Mesenchymal stem cell (in vitro differentiated cells and primary cell): Measurements from ENCODE around the gene PRR5.

ENCODE experiments used
- DNase-seq: peaks from one replicate; pipeline ENCODE4 v3.0.0-alpha.2; 2013
- H2AFZ ChIP-seq: one replicate; pipeline ENCODE4 v1.6.1; 2013; ENCODE audit warnings: low read depth, mild to moderate bottlenecking, control low read depth, inconsistent platforms, low read length, moderate library complexity
- H2AK5ac ChIP-seq: 2 replicates; pipeline ENCODE4 v1.6.1; 2013; ENCODE audit warnings: low read length, moderate library complexity, mild to moderate bottlenecking, inconsistent platforms; ENCODE audit not compliant: severe bottlenecking
- H2BK120ac ChIP-seq: one replicate; pipeline ENCODE4 v1.6.1; 2013; ENCODE audit warnings: low read depth, mild to moderate bottlenecking, inconsistent platforms, low read length, moderate library complexity
- H2BK12ac ChIP-seq, 2 experiments: one replicate each; pipeline ENCODE4 v1.6.1; 2013; ENCODE audit warnings: inconsistent platforms in 2 of 2, low read length in 2 of 2, mild to moderate bottlenecking in 2 of 2, moderate library complexity in 2 of 2, control low read depth in 1 of 2
- H2BK15ac ChIP-seq: one replicate; pipeline ENCODE4 v1.6.1; 2013; ENCODE audit warnings: mild to moderate bottlenecking, low read depth, inconsistent platforms; ENCODE audit not compliant: poor library complexity, severe bottlenecking
- H2BK5ac ChIP-seq: 2 replicates; pipeline ENCODE4 v1.6.1; 2013; ENCODE audit warnings: low read depth, mild to moderate bottlenecking, low read length, control low read depth, inconsistent platforms; ENCODE audit not compliant: poor library complexity, severe bottlenecking
- H3K14ac ChIP-seq, 2 experiments: one replicate each; pipeline ENCODE4 v1.6.1; 2013; ENCODE audit warnings: inconsistent platforms in 2 of 2, low read length in 2 of 2, control low read depth in 1 of 2, mild to moderate bottlenecking in 1 of 2, moderate library complexity in 1 of 2
- H3K18ac ChIP-seq, 2 experiments: one replicate each; pipeline ENCODE4 v1.6.1; 2013; ENCODE audit warnings: inconsistent platforms in 2 of 2, low read length in 2 of 2, control low read depth in 1 of 2, low read depth in 1 of 2, mild to moderate bottlenecking in 1 of 2
- H3K23ac ChIP-seq, 2 experiments: one replicate each; pipeline ENCODE4 v1.6.1; 2013; ENCODE audit warnings: inconsistent platforms in 2 of 2, low read length in 2 of 2, mild to moderate bottlenecking in 2 of 2, moderate library complexity in 2 of 2, control low read depth in 1 of 2
- H3K27ac ChIP-seq: 2 replicates; pipeline ENCODE4 v1.5.1; 2013; ENCODE audit warnings: mild to moderate bottlenecking, moderate library complexity, low read length, control low read depth, inconsistent platforms; ENCODE audit not compliant: poor library complexity, severe bottlenecking
- H3K27me3 ChIP-seq, 2 experiments: 2 replicates each; pipeline versions ENCODE4 v1.6.1 to v1.7.0; 2013; ENCODE audit warnings: low read length in 2 of 2, mild to moderate bottlenecking in 2 of 2, moderate library complexity in 2 of 2, control low read depth in 1 of 2, inconsistent platforms in 1 of 2; ENCODE audit not compliant: control insufficient read depth in 1 of 2, insufficient read depth in 1 of 2
- H3K36me3 ChIP-seq, 2 experiments: 2 replicates each; pipeline versions ENCODE4 v1.6.1 to v1.7.0; 2013; ENCODE audit warnings: low read length in 2 of 2, control low read depth in 1 of 2, inconsistent platforms in 1 of 2, low read depth in 1 of 2, mild to moderate bottlenecking in 1 of 2; ENCODE audit not compliant: insufficient read depth in 2 of 2, control insufficient read depth in 1 of 2
- H3K4ac ChIP-seq, 2 experiments: one replicate each; pipeline ENCODE4 v1.6.1; 2013; ENCODE audit warnings: inconsistent platforms in 2 of 2, low read length in 2 of 2, mild to moderate bottlenecking in 2 of 2, moderate library complexity in 2 of 2, control low read depth in 1 of 2, low read depth in 1 of 2
- H3K4me1 ChIP-seq: 2 replicates; pipeline ENCODE4 v1.6.1; 2013; ENCODE audit warnings: low read depth, low read length, control low read depth; ENCODE audit not compliant: control insufficient read depth, insufficient read depth
- H3K4me2 ChIP-seq: 2 replicates; pipeline ENCODE4 v1.6.1; 2013; ENCODE audit warnings: low read length, mild to moderate bottlenecking, inconsistent platforms; ENCODE audit not compliant: poor library complexity, severe bottlenecking
- H3K4me3 ChIP-seq, 2 experiments: 2 replicates each; pipeline versions ENCODE4 v1.5.1 to v1.7.0; 2013; ENCODE audit warnings: low read length in 2 of 2, mild to moderate bottlenecking in 2 of 2, control low read depth in 1 of 2, low read depth in 1 of 2; ENCODE audit not compliant: insufficient read depth in 1 of 2
- H3K79me1 ChIP-seq: replicated peaks from 2 replicates; pipeline ENCODE4 v1.6.1; 2013; ENCODE audit warnings: mild to moderate bottlenecking, control low read depth, low read length, inconsistent platforms; ENCODE audit not compliant: poor library complexity, severe bottlenecking
- H3K9ac ChIP-seq: 2 replicates; pipeline ENCODE4 v1.7.0; 2013; ENCODE audit warnings: mild to moderate bottlenecking, low read length, moderate library complexity
- H3K9me3 ChIP-seq: 2 replicates; pipeline ENCODE4 v1.7.0; 2013; ENCODE audit warnings: mild to moderate bottlenecking, low read length; ENCODE audit not compliant: control insufficient read depth
- H4K8ac ChIP-seq: one replicate; pipeline ENCODE4 v1.6.1; 2013; ENCODE audit warnings: inconsistent platforms, mild to moderate bottlenecking, low read length, moderate library complexity
- H4K91ac ChIP-seq: one replicate; pipeline ENCODE4 v1.6.1; 2013; ENCODE audit warnings: mild to moderate bottlenecking, low read length, inconsistent platforms
- WGBS: methylation state at CpG from one replicate; pipeline ENCODE4 v1.1.7; 2013; ENCODE audit warnings: mixed read lengths; 5-methylcytosine and 5-hydroxymethylcytosine counted together

Gene PRR5

DNA sequence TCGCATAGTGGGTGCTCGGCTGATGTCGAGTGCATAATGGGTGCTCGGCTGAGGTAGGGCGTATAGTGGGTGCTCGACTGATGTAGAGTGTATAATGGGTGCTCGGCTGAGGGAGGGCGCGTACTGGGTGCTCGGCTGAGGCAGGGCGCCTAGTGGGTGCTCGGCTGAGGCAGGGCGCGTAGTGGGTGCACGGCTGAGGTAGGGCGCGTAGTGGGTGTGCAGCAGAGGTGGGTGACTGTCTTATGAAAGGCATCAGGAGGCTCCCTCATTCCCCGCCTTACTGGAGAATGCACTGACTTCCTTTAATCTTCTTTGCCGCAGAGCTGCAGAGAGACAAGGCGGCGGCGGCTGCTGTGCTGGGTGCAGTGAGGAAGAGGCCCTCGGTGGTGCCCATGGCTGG is 84.1 kb downstream of the PRR5 start:
- no peak overlapping the region for H2BK12ac ChIP-seq
- no peak for DNase-seq
- H2BK5ac ChIP-seq = no peak overlapping the region
- H4K91ac ChIP-seq = no peak overlapping the region
- H3K9me3 ChIP-seq = no peaks in the 10 kb centered on the region
- H3K4me2 ChIP-seq = no peak overlapping the region
- H3K23ac ChIP-seq = no peak overlapping the region
- H3K4ac ChIP-seq = no peak overlapping the region
- no peak overlapping the region for H3K9ac ChIP-seq
- no peak overlapping the region for H2BK15ac ChIP-seq
- no peaks in the 10 kb centered on the region for H3K79me1 ChIP-seq
- H3K4me3 ChIP-seq = no peak overlapping the region
- no peak overlapping the region for H2AFZ ChIP-seq
- peaks cover 1% of the 10 kb centered on the region for H3K4me1 ChIP-seq
- H3K27me3 ChIP-seq = peaks cover 0 to 10% of the 10 kb centered on the region in 2 experiments
- H3K14ac ChIP-seq = no peak overlapping the region
- no peak overlapping the region for H3K18ac ChIP-seq
- no peak overlapping the region for H4K8ac ChIP-seq
- H2BK120ac ChIP-seq = no peak overlapping the region
- no peak overlapping the region for H3K27ac ChIP-seq
- WGBS = 89% methylated on average over 23 of the region's 23 CpGs
- H2AK5ac ChIP-seq = no peak overlapping the region
- H3K36me3 ChIP-seq = no peaks in the 10 kb centered on the region

DNA sequence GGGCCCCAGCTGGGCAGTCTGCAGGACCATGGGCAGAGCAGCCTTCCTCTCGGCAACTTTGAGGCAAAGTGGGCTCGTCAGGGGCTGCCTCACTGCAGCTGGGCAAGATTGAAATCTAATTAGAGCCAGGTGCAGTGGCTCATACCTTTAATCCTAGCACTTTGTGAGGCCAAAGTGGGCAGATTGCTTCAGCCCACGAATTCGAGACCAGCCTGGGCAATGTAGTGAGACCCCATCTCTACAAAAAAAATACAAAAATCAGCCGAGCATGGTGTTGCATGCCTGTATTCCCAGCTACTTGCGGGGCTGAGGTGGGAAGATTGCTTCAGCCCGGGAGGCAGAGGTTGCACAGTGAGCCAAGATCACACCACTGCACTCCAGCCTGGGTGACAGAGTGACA is 84.6 kb downstream of the PRR5 start:
- Histone ChIP-seq H3K4me2 (no peak overlapping the region), H3K4me3 (no peak overlapping the region), H3K36me3 (no peaks in the 10 kb centered on the region), H2BK5ac (no peak overlapping the region), H3K14ac (no peak overlapping the region), H3K27me3 (peaks cover 0 to 9% of the 10 kb centered on the region in 2 experiments), H2BK120ac (no peak overlapping the region), H2BK12ac (no peak overlapping the region), H3K4ac (no peak overlapping the region), H3K9ac (no peak overlapping the region), H4K91ac (no peak overlapping the region), H3K27ac (no peak overlapping the region), H2AFZ (no peak overlapping the region), H3K4me1 (peaks cover 1% of the 10 kb centered on the region), H3K79me1 (no peaks in the 10 kb centered on the region), H3K23ac (no peak overlapping the region), H3K9me3 (no peaks in the 10 kb centered on the region), H2BK15ac (no peak overlapping the region), H4K8ac (no peak overlapping the region), H2AK5ac (no peak overlapping the region), H3K18ac (no peak overlapping the region)
- DNase-seq = no peak
- 82% methylated on average over 7 of the region's 7 CpGs for WGBS
